NCI-H774 (cell line): ENCODE data around the gene HDAC4.

Experiments used
- DNase-seq: peaks from one replicate; lab custom pipeline; 2025; lab: John Stamatoyannopoulos, UW

The HDAC4 gene

DNA sequence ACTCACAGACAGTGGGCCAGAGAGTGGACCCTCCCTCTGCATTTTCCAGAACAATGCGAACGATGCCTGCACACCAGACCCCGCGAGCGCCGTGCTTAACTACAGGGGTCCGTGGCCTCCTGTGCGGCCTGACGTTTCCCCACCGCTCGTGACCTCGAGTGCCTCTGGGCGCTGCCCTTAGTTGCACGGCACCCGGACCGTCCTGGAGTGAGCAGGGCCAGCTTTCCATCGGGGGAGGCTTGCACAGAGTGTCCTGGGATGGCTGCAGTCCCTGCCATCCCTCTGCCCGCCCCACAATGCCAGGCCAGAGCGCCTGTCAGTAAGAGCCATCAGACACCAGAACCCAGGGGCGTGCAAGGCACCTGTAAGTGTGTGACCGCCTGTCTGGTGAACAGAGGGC lies 335.9 kb downstream of the HDAC4 start:
- DNase-seq, result no peak

- no peak for DNase-seq
Measured at GRCh38 chr2:239064253-239064652, 336.6 kb downstream of the HDAC4 start.

DNA sequence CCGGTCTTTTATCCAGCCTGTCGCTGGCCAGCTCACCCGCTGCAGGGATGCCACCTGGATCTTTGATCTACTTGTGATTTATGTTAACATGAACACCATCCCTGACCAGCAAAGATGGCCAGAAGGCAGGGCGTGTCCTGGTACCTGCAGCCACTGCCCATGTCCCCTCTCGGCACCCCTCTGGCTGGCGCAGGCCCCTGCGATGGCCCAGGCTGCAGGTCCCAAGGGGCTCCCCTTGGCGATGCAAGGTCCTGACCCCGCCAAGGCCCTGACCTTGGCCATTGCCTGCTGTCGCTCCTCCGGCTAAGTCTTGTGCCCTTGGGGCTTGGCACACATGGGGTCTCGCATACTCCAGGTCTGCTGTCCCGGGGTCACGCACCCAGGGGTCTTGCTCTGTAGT lies 338.1 kb downstream of the HDAC4 start:
- no peak for DNase-seq

GRCh38 chr2:239061824-239062570 lies 338.8 kb downstream of the HDAC4 start:
- DNase-seq, result no peak

DNA sequence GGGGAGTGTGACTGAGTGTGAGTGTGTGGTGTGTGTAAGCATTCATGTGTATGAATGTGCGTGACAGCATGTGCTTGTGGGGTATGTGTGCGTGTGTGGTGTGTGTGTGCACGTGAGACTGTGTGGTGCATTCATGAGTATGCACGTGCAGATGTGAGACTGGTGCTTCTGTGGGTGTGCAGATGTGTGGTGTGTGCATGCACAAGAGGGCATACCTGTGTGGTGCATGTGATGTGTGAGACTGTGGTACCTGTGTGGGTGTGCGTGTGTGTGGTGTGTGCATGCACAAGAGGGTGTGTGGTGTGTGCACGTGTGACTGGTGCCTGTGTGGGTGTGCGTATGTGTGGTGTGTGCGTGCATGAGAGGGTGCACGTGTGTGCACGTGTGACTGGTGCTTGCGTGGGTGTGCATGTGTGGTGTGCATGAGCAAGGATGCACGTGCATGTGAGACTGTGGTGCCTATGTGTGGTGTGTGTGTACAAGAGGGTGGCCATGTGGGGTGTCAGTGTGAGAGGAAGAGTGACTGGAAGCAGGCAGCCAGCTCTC lies 339.6 kb downstream of the HDAC4 start:
- DNase-seq, result no peak

DNA sequence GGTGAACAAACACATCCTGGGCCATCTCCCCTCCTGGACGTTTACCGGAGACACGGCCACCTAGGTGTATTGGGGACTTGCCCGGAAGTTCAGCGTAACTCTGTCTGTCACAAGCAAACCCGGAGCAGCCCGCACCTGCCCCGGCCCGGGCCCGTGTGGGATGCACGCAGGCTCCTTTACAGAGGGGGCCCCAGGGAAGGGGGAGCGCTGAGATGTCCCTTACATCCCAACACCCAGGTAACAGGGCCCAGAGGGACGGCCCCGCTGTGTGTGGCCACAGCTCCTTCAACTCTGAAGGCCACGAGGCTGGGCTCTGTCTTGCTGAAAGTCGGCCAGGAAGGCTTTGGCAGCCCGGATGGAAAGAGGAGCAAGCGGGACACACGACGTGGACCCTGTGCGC lies 340.1 kb downstream of the HDAC4 start:
- no peak for DNase-seq

GRCh38 chr2:239059854-239060253 lies 341.0 kb downstream of the HDAC4 start:
- no peak for DNase-seq

GRCh38 chr2:239058766-239059165 lies 342.1 kb downstream of the HDAC4 start:
- no peak for DNase-seq

- no peak for DNase-seq
Measured at GRCh38 chr2:239057533-239057932, 343.3 kb downstream of the HDAC4 start.

DNA sequence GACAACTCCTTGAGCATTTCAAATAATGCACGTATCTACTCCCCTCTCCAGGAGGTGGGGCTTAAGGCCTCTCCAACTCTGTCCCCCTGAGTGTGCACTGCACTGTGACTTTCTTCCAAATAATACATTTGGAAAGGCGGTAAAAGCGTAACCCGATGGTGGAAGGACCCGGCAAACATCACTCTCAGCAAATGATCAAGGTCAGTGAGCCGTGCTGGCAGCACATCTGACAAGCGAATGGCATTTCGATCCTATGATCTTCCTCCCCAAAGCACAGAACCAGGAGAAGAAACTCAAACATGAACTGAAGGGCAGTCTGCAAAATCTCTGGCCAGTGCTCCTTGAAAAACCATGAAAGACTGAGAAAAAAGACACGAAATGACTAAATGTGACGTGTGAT lies 344.2 kb downstream of the HDAC4 start:
- DNase-seq, result no peak

DNA sequence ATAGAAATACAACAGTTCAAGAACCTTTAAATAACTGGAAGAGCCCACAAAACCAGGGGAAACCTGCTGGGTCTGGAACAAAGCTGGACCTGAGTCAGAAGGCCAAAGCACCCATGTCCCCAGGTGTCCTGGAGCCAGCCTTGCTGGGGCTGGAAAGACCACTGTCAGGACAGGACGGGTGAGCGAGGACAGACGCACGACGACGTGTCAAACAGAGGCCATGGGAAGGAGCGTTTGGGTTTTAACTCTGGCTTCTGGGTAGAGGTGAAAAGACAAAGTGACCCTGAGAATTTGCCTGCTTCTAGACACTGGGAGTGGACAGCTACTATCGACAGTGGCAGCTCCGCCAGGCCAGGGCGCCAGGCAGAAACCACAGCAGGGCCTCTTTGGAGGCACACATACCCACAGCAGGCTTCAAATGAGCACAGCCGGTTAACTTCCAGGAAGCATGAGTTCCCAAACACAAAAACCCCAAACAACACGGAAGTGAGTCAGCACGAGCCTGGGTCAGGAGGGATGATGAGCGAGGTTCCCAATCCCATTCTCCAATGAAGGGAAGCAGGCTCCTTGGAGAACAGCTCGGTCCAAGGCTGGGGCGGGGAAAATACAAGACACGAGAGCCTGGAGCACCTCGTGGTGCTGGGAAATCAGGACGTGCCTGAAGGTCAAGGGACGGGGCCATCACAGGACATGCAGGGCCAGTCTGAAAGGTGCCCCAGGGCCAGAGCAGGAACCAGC lies 344.9 kb downstream of the HDAC4 start:
- no peak for DNase-seq

GRCh38 chr2:239054921-239055320 lies 345.9 kb downstream of the HDAC4 start:
- DNase-seq, result no peak

DNA sequence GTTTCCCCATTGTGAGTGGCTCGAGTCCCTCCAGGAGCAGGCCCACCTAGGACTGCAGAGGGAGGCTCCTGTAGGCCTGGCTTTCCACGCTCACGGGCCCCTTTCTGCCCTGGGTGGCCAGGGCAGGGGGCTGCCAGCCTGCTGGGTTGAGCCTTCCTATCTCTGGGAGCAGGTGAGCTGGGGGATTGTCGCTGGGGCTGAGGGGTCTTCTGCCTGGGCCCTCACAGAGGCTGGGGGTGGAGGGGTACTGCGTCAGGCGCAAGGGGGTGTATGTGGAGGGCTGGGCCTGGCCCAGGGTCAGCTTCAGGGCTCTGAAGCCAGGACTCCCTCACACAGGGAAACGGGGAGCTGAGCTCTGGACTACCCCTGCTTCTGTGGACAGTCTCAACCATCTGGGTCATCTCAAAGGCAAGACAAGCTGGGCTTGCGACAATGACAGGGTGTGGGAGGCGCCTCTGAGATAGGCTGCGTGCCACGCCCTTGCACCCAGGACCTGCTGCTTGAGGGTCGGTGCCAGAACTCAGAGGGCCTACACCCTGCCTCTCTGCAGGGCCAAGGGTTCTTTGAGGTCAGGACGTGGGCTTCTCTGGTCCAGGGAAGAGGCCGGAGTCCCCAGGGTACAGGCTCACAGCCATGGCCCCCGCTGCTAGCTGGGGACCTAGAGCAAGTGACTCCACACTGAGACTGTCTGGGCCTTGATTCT lies 346.9 kb downstream of the HDAC4 start:
- DNase-seq, result no peak

GRCh38 chr2:239052798-239053665 lies 347.8 kb downstream of the HDAC4 start:
- DNase-seq, result no peak

DNA sequence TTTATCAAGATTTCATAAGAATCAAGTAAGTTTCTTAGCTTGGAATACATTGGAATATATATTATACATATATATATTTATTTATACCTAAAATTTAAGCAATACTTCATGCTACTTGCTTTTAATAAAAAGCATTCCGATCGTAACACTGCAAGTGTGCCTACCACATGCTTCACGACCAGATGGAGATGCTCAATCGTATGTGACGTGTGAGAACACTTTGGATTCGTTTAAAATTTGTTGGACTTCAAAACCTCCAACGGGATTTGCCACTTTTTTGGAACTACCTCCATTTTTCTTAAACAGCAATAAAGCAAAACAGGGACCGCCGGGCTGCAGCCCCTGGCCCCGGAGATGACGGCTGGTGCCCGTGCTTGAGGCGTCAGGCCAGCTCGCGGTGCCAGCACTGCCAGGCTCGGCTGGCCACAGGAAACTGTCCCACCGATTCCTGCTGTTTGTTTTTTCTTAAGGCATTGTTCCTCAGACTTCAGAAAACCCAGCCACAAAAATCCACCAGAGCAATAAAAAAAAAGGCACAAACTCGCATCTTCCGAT lies 348.9 kb downstream of the HDAC4 start:
- DNase-seq, result no peak

- no peak for DNase-seq
Measured at GRCh38 chr2:239050252-239050649, 350.6 kb downstream of the HDAC4 start.

DNA sequence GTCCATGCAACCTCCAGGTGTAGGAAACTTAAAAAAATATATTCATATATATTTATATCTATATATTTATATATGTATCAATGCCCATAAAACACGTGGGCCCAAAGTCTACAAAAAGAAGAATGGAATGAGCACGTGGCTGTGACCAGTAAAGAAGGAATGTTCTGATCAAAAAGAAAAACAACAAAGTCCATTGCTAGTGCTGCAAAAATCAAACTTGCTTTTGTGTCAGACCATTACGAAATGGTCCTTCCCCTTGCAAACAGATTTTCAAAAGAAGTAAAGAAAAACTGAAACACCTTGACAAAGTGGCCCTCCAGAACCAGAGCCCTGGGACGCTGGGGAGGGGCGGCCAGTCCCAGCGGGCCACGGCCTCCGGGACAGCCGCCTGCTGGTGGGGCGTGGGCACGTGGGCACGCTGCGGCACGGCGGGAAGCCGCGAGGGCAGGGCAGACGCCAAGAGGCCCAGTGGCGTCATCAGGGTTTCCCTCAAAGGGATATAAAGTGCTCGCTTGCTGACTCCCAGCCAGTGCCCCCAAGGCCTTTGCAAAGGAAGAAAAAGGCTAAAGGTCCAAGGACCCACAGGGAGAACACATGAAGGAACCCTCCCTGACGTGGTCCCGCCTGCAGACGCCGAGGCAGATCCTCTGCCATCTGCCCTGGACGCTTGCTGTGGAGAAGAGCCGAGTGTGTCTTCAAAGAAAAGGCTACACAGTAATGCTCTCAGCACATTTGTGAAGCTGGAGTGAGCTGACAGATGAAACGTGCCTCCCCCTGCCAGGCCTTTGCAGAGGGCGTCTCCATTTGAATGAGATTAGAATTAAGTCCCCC lies 351.2 kb downstream of the HDAC4 start:
- no peak for DNase-seq

DNA sequence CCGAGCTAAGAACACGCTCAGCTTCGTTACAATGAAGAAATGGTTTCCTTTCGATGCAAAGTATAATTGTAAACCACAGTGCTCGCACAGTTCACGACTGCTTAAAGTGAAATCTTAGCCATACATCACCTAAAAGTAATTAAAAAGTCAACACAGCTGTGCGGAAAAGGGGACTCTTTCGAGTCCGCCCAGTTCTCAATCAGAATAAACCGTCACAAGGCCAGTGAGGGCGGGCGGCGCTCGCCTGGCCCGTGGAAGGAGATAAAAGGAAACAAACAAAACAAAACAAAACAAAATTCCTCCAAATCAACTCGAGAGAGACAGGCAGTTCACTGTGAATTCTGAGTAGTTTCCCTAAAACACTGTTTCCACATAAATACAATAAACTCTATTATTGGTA lies 352.1 kb downstream of the HDAC4 start:
- no peak for DNase-seq

DNA sequence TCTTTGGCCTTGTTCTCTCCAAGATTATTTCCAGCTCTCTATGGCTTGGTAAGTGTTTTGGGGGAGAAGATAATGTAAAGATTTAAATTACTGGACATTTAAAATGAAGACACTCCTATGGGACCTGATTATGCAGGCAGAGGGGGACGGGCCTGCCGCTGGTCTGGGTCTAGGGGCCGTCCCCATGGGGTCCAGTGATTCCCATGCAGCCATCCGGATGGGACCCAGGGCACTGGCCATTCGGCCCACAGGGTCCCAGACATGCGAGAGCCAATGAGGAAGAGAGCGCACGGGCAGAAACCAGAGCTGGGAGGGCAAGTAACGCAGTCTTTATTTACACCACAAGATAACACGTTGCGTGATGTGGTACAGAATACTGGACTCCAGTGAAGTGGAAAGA lies 353.0 kb downstream of the HDAC4 start:
- DNase-seq, result no peak

GRCh38 chr2:239047420-239047819 lies 353.4 kb downstream of the HDAC4 start:
- no peak for DNase-seq

- no peak for DNase-seq
Measured at GRCh38 chr2:239046822-239047221, 354.0 kb downstream of the HDAC4 start.
